Stimulated activated CD8-positive, alpha-beta memory T cell treated with anti-CD3 and anti-CD28 coated beads, Interleukin-12 subunit alpha, Interleukin-12 subunit beta, amount 100 ng/mL, for 1 hour (primary cell): ENCODE results near the gene SH3GL1.
"Not testable (repeated sequence)": the region's sequence is repeated elsewhere in the genome, so short reads cannot be mapped to it uniquely, and the experiment has no call there.

Experiments
- DNase-seq: peaks from one replicate; pipeline ENCODE4 v3.0.0-alpha.2; 2020; ENCODE audit warnings: low read depth

The SH3GL1 gene

DNA sequence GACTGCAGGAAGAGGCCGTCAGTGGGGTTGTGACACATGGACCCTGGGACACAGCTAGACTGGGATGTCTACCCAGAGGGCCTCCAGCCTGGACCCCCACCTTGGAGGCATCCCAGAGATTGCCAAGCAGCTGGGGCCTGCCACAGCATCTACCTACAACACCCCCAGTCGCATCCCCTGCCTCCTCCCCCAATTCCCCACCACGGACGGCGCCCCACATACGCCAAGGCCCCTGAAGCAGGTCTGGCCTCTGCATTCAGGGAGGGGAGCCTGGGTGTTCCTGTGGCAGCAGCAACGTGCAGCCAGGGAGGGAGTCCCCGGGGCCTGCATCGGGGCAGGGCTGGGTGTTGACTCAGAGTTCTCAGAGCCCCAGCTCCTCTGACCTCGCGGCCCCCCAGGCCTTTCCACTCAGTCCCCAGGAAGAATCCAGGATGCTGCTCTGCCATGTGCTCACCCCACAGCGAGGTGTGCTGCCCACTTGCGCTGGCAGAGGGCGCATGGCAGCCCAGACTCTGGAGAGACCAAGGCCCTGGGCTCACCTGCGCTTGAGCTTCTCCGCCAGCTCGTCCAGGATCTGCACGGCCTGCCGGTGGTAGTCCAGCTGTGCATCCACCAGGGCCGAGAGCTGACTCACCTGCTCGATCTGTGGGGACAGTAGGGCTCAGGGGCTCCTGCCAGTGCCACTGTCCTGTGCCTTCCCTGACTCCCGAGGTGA is 37.4 kb downstream of the SH3GL1 start:
- no peak for DNase-seq

DNA sequence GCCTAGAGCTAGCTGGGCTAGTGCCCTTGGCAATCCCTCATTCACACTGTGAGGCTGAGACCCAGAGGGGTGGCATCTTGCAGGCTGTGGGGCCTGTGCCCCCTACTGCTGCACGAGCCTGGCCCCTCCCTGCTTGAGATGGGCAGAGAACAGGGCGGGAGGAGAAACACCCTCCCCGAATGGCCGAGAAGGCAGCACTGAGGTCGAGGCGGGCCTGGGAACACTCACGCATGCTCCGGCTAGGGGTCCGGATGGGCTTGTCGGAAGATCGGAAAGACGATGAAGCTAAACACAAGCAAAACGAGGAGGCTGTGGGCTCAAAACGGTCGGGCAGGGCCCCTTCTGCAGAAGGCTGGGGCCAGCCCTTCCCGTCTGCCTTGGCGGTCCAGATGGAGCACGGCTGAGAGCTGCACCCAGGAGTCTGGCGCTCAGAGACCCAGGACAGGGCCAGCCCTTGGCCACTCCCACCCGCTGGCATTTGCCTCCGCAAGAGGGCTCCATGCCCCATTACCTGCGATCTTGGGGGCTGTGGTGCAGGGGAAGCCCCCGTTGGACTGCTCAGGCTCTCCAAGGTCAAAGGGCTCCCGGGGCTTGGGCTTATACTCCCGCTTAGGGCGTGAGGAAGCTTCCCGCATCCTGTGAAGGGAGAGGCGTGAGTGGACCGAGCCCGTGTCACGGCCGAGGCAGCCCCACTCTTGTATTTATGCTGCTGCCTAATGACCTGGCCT is 38.1 kb downstream of the SH3GL1 start:
- no peak for DNase-seq

GRCh38 chr19:4361152-4362046 is 38.9 kb downstream of the SH3GL1 start:
- DNase-seq, result no peak

- no peak for DNase-seq
Observed at GRCh38 chr19:4360641-4361151, 39.7 kb downstream of the SH3GL1 start.

- DNase-seq, result no peak
Observed at GRCh38 chr19:4360081-4360569, 40.2 kb downstream of the SH3GL1 start.

GRCh38 chr19:4359627-4360000 is 40.7 kb downstream of the SH3GL1 start:
- DNase-seq, result no peak

DNA sequence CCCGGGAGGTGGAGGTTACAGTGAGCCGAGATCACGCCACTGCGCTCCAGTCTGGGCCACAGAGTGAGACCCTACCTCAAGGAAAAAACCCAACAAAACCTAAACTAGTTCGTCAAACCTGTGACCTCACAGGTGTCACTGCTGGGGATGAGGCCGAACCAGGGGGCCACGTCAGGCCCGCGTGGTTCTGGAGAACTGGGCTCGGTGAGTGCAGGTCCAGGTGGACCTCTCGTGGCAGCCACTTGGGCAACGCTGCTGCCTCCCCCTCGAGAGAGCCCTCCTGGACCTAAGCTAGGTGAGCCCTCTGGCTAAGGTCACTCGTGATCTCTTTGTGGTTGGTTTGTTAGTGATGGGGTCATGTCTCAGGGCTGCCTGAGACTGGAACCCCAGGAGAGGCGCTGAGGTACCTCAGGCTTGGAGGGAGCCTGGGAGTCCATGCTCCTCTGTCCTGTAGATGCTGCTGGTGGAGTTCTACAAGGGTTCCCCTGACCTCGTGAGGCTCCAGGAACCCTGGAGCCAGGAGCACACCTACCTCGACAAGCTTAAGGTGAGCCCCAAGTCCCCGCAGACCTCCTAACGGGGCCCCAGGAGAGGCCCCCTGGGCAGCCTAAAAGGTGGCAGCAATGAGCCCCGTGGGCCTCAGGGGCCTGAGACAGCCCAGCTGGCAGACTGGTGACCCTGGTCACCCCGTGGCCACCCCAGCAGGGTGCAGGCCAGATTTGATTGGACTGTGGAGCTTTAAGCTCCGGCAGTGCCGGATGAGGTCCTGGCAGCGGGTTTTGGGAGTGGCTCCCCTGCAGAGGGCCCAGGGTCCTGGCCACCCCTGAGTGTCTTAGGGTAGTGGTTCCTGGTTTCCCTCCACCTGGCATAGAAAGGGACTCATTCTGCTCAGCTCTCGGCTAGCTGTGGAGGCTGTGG is 41.4 kb downstream of the SH3GL1 start:
- no peak for DNase-seq

DNA sequence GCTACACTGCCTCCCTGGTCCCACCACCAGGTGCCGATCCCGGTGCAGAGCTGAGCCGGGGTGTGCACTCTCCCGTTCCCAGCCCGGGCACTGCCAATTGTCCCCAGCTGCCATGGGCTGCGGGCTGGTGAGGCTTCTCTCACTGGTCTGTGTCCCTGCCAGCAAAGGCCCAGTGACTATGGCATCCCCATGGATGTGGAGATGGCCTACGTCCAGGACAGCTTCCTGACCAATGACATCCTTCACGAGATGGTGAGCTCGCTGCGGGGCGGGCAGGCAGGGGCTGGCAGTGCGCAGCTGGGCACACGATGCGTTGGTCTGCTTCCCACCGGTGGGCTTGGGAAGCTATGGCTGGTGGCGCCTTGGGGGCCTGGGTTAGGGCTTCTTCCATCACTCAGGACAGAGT is 42.4 kb downstream of the SH3GL1 start:
- DNase-seq, result no peak

- no peak for DNase-seq
Observed at GRCh38 chr19:4357095-4357797, 43.1 kb downstream of the SH3GL1 start.

- no peak for DNase-seq
Observed at GRCh38 chr19:4354897-4355296, 45.5 kb downstream of the SH3GL1 start.

DNA sequence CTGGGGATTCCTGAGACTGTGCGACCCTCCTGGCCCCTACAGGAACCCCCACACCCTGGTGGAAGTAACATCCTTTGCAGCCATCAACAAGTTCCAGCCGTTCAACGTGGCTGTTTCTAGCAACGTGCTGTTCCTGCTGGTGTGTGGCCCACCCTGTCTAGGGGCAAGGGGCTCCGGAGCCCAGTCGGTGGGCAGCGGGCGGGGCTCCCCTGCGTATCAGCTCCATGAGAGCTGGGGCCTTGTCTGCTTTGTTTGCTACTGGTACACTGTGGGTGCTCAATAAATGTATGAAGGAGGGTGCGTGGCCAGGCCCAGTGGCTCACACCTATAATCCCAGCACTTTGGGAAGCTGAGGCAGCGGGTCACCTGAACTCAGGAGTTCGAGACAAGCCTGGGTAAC is 46.1 kb downstream of the SH3GL1 start:
- DNase-seq, result no peak

DNA sequence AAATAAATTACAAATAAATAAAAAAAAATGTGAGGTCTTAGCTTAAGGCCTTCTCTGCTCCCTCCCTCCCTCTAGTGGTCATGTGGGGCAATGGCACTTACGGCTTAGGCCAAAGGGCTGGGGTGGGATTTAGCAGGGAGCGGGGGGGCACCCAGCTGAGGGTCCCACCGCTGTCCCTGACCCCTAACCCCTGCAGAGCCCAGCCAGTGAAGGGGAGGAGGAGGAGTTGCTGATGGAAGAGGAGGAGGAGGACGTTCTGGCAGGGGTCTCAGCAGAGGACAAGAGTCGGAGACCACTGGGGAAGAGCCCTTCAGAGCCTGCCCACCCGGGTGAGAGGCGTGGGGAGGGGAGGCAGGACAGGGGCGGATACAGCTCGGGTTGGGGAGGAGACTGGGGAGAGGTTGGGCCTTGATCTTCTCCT is 47.6 kb downstream of the SH3GL1 start:
- DNase-seq, result no peak

GRCh38 chr19:4350726-4351125 is 49.6 kb downstream of the SH3GL1 start:
- no peak for DNase-seq

DNA sequence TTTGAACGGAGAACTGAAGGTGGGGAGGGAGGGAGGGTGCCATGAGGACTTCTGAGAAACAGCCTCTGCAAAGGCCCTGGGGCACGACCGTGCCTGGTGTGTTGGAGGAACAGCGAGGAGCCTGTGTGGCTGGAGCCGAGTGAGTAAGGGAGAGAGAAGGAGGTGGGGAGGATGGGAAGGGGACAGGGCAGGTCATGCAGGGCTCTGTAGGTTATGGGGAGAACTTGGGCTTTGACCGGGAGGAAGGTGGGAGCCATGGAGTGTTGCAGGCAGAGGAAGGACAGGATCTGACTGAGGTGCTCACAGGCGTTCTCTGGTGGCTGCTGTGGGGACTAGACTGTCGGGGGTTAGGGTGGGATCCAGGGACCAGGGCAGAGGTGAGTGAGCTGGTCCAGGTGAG is 50.2 kb downstream of the SH3GL1 start:
- DNase-seq, result no peak

DNA sequence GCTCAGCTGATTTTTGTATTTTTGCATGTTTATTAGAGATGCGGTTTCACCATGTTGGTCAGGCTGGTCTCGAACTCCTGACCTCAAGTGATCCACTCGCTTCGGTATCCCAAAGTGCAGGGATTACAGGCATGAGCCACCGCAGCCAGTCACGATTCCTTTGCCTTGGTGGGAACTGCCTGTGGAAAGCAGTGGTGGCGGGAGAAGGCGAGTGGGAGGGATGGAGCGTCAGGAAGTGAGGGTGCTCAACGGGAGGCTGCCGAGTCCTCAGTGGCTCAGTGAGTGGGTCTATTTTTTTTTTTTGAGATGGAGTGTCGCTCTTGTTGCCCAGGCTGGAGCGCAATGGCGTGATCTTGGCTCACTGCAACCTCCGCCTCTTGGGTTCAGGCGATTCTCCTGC is 51.1 kb downstream of the SH3GL1 start:
- not testable (repeated sequence) for DNase-seq

DNA sequence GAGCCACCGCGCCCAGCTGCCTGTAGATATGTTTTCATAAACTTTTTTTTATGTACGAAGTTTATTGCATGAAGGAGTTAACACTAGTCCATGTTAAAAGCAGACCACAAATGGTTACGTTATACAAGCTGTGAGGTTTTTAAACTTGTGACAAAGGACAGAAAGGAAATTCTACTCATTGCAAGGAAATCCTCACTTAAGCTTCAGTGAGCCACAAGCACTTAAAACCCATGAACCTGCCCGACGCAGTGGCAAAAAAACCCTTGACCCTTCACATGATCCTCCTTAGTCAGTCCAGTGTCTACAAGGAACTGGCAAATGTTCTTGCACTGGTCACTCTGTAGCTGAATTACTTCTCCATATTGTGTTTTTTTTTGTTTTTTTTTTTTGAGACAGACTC is 52.8 kb downstream of the SH3GL1 start:
- no peak for DNase-seq

GRCh38 chr19:4346020-4346383 is 54.3 kb downstream of the SH3GL1 start:
- no peak for DNase-seq

DNA sequence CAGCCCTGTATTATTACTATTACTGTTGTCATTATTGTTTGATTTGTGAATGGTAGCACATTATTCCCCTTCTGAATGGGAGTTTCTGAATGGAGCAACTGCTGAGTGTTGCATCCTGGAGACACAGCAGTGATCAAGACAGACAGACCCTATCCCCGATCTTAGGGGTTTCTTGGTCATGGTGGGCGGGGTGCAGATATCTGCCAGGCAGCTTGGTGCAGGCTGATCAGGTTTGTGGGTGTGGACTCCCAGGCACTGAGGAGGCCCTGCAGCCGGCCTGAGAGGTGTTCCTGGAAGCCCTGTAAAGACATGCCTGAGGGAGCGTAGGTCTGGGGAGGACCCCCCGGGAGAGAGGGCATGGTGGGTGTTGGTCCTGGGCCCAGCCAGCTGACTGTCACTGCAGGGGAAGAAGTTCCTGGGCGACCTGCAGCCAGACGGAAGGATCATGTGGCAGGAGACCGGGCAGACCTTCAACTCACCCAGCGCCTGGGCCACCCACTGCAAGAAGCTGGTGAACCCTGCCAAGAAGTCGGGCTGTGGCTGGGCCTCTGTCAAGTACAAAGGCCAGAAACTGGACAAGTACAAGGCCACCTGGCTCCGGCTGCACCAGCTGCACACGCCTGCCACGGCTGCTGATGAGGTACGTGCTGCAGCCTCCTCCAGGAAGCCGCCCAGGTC is 54.9 kb downstream of the SH3GL1 start:
- no peak for DNase-seq

DNA sequence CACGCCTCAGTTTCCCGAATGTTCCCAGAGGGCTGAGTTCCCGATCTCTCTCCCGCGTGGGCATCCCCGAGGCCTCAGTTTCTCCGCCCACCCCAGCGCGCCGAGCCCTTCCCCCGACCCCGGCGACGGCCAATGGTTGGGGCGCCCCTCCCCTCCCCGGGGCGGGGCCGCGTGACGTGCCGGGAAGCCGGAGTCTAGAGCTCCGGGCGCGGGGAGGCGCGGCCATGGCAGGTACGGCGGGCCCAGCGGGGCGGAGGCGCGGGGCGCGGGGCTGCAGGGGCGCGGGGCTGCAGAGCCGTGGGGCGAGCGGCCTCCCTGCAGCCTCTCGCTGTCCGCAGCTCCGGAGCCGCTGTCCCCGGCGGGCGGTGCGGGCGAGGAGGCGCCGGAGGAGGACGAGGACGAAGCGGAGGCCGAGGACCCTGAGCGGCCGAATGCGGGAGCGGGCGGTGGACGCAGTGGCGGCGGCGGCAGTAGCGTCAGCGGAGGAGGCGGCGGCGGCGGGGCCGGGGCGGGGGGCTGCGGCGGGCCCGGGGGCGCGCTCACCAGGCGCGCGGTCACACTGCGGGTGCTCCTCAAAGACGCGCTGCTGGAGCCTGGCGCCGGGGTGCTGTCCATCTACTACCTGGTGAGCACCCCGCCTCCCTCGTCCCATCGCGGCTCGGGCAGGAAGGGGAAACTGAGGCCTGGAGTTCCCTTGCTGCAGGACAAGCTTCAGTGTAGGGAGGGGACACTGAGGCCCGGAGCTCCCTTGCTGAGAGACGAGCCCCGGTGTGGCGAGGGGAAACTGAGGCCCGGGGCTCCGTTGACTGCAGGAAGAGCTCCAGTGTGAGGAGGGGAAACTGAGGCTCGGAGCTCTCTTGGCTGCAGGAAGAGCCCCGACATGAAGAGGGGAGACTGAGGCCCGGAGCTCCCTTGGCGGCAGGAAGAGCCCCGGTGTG is 56.7 kb downstream of the SH3GL1 start, which contains the start of gene MPND:
Gene MPND, plus strand, starts transcription at position 193 of the 938 bp plus-strand sequence. Its CDS starts 32 bp downstream, at position 225.
- DNase-seq, result peak; percentile 85
